Measurements from ENCODE around the gene UBR7.

GRCh38 chr14:93200553-93200952, 6.5 kb upstream of the UBR7 start:
- TF ChIP-seq, protein P1, sequence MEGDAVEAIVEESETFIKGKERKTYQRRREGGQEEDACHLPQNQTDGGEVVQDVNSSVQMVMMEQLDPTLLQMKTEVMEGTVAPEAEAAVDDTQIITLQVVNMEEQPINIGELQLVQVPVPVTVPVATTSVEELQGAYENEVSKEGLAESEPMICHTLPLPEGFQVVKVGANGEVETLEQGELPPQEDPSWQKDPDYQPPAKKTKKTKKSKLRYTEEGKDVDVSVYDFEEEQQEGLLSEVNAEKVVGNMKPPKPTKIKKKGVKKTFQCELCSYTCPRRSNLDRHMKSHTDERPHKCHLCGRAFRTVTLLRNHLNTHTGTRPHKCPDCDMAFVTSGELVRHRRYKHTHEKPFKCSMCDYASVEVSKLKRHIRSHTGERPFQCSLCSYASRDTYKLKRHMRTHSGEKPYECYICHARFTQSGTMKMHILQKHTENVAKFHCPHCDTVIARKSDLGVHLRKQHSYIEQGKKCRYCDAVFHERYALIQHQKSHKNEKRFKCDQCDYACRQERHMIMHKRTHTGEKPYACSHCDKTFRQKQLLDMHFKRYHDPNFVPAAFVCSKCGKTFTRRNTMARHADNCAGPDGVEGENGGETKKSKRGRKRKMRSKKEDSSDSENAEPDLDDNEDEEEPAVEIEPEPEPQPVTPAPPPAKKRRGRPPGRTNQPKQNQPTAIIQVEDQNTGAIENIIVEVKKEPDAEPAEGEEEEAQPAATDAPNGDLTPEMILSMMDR (IDR thresholded peaks at IDR 0.05), result no peak
- TF ChIP-seq POLR2A (IDR thresholded peaks at IDR 0.05), result no peak

Measured in tibial nerve (tissue), 3 donors.